NCI-H2081 (cell line): ENCODE results near the gene PTPRF.
"Not testable (repeated sequence)": the region's sequence is repeated elsewhere in the genome, so short reads cannot be mapped to it uniquely, and the experiment has no call there.

ENCODE experiments used
- DNase-seq, 2 experiments: peaks; one replicate each; lab custom pipeline; 2025; lab: John Stamatoyannopoulos, UW

The PTPRF gene

GRCh38 chr1:43530483-43531106, at the start of gene PTPRF:
Gene PTPRF, plus strand, starts transcription at chr1:43530883. Its CDS starts 14,193 bp downstream, at chr1:43545076.
- peak; percentile 62 to 69 for DNase-seq

DNA sequence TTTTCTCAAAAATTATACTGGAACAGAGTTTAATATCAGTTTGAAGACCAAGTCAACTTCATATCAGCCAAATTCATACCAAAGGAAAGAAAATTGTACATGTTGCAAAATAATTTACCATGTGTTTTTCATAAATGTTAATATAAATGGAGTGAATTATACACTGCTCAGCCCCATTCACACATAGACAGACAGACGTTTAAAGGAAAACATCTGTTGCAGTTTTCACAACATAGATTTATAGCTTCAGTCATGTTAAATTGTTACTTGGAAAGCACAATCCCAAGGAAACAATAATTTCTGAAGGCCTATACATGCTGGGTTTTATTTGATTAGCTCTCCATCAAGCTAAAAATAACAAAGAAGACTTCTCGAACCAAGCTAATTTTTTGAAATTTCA, 49.2 kb upstream of the PTPRF start:
- no peak for DNase-seq

- no peak for DNase-seq
These were observed 48.5 kb upstream of the PTPRF start for GRCh38 chr1:43482215-43482614.

- DNase-seq, result no peak
These were observed 46.3 kb upstream of the PTPRF start for GRCh38 chr1:43484367-43484766.

GRCh38 chr1:43488165-43488564, 42.5 kb upstream of the PTPRF start:
- no peak for DNase-seq

DNA sequence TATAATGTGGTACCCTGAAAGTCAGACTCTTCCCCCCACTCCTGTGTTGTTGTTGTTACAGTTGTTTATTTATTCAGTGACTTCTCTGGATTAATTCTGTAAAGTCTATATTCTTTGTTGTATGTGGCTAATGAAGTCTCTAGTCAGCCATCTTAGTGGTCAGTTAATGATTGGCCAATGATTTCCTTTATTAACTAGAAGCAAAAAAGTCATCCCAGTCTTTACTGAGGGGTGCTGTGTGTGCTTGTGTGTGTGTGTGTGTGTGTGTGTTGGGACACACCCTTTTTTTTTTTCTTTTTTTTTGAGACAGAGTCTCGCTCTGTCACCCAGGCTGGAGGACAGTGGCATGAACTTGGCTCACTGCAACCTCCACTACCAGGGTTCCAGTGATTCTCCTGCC, 39.6 kb upstream of the PTPRF start:
- DNase-seq, result no peak

DNA sequence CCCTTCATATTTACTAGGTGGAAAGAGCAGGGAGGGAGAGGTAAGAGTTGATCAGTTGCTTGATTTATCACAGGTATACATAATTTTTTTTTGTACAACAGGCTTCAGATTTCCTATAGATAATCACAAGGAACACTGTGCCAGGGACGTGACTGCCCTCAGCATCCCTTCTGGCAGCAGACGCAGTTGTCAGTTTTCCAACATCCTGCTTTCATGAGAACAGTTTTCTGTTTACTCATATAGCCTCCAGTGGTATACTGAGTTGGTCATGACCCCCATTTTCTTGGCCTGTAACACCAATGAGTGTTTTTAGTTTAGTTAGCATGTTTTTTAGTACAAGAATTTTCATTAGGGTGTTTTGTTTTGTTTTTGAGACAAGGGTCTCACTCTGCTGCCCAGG, 37.9 kb upstream of the PTPRF start:
- DNase-seq, result no peak

DNA sequence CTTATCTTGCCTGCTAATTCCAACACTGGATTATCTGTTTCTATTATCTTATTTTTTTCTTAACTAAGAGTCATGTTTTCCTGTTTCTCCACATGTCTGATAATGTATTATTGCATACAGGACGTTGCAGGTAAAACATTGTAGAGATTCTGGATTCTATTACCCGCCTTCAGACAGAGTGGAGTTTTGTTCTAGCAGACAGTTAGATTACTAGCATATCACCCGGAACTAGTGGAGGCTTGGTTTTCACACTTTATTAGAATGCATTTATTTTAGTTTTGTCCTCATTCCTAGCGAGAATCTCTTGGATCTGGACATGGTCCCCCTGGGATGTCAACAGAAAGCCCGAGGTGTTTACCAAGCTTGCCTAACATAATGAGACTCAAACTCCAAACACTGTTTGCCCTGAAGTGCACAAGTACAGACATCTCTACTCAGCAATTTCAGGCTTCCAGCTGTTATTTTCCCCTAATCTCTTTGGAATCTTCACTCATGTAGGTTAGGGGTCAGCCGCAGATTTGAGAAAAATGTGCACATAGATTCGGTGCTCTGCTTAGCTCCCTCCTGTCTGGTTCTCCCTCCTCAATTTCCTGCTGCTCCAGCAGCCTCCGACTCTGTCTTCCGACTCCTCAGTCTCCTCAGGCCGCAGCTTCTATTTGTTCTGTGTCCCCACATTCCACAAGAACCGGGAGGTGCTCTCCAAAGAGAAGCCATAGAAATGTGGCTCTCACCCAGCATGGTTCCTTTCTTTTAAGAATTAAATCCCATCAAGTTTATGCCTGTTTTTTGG, 36.8 kb upstream of the PTPRF start:
- DNase-seq, result no peak

DNA sequence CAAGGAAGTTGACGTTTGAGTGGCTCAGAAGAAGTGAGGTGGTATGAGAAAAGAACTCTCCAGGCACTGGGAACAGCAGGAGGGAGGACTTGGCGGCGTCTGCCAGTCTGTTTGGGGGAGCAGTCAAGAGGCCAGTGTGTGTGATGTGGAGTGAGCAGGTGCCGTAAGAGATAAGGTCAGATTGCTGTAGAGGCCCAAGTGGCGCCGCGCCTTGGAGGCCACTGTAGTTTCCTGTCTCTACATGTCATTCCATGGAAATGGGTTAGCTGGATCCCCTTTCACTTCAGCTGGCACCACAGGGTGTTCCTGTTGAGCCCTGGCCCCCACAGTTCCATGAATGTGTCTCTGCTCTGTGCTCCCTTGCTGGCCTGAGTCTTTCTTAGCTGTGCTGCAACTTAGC, 35.5 kb upstream of the PTPRF start:
- no peak for DNase-seq

GRCh38 chr1:43499898-43500297, 30.8 kb upstream of the PTPRF start:
- no peak for DNase-seq

GRCh38 chr1:43501806-43502205, 28.9 kb upstream of the PTPRF start:
- not testable (repeated sequence) for DNase-seq

- DNase-seq, result no peak
These were observed 27.1 kb upstream of the PTPRF start for GRCh38 chr1:43503534-43503933.

DNA sequence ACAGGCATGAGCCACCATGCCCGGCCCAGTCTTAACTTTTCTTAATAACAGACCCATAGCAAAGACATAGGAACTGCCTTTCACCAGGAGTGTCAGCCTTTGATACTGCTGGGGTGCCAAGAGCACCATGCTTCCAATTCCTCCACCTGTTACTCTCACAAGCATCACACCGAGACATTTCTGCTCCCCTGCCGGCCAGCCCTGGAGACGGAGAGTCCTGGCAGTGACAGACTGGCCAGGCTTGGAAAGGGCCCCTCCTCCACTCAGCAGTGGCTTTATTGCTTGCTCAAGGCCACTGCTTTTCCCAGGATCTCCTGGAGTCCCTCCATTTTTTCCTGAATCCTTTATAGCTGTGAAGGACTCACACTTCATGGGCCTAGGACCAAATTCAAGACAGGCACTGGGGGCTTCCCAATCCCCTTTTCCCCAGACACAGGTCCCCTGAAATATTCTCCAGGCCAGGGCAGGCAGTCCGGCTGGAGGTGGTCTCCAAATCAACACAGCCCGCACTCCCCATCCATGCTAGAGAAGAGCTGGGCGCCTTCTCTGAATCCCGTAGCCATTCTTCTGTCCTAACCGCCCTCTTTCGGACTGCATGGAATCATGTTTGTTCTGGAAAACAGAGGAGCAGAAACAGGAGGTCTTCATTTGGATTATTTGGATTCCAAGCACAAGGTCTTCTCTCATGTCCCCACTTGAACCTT, 25.5 kb upstream of the PTPRF start:
- DNase-seq, result no peak

GRCh38 chr1:43506233-43506632, 24.4 kb upstream of the PTPRF start:
- no peak for DNase-seq

DNA sequence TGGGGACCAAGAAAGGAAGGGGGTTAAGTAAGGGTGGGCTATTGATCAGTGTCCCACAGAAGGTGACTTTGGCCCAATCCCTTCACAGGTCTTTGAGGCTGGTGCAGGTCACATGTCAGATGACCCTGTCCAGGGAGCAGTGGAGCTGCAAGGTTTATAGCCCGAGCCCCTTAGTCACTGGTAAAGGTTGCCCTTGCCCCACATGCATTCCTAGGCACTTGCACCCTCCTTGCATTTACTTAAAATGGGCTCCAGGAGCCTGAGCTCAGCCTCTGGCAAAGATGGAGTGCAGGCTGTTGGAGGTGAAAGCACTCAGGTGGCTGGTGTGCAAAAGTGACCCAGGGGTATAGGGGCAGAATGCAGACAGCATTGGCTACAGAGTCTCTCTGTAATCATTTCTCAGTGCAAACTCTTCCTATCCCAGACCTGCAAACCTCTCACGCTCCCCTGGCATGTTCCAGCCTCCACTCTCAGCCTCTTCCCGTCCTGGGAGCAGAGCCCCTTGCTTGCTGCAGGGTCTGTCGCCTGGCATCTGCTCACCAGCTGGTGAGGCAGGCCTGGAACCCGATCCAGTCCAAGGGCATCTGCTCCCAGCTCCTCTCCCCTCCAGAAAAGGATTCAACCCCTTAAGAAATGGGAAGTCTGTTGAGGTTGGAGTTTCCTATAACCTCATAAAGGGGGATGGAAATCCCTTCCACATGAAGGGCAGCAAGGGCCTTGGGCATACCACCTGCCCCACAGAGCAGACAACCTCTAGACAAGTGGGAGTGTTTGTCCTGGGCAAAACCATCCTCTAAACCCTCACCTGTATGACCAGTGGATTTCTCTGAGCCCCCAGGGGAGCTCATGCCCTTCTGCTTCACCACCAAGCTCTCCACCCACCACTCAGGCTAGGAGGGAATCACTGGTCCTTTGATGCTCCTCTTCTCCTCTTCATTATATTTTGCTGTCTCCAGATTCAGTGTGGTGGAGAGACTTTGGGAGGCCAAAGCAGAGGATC, 23.1 kb upstream of the PTPRF start:
- no peak for DNase-seq

DNA sequence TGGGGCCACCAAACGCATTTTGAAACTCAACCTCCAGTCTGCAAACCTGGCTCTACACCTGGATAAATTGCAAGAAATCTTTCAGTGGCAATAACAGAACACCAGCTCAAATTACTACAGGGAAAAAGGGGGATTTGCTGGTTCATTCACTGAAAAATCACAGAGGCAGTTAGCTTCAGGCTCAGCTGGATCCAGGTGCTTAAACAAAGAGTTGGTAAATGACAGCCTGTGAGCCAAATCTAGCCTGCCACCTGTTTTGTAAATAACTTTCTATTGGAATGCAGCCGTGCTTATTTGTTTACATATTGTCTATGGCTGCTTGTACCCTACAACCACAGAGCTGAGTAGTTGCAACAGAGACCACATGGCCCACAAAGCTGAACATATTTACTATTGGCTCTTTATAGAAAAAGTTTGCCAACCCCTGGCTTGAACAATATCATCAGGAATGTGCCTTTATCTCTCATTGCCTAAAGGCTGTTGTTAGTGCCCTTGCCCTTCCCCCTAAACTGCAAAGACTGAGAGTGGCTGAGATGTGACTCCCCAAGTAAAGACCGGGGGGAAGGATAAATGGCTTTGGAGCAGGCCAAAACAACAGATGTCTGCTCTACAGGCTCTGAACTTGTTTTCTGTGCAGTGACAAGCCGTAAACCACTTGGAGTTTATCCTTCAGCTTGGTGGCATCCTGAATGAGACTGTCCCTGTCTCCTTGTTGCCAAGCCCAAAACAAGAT, 21.5 kb upstream of the PTPRF start:
- no peak for DNase-seq

DNA sequence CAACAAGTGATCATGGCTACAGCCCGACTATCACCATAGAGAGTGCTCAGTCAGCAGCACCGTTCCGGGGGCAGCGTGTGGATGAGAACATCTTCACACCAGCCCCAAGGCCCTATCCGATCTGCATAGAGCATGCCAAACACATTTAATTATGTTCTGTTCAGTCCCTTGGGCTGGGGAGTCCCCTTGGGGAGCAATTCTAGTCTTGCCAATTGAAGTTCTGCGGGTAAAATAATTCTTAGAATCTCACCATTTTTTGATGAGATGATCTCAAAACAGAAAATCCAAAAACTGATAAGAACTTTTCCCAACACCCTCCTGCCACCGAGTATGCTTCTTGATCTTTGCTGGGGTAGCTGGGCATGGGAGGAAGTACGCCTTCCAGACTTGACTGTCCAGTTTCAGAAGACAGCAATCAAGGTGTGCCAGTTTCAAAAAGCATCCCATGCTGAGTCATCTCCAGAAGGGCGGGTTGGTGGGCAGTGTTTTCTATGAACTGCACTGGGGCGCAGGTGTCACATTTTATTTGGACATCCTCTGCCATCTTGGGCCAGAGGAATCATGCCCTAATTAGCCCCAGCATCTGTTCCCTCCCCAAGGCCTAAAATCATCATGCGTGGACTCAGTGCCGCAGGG, 20.8 kb upstream of the PTPRF start:
- DNase-seq, result no peak

DNA sequence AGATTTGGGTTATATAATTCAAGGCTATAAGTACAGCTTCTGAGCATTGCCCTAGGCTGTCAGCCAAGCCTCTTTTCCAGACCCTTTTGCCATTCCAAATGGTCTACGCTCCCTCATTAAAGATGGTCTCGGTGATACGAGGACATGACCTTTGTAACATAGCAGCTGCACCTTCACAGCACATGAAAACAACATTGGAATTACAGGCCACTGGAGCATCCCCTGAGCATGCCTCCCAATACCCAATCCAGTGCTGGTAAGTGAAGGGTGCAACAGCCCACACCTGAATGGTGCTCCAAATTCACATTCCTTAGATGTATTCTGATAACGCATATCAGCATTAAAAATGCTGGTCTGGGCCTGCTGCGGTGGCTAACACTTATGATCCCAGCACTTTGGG, 20.1 kb upstream of the PTPRF start:
- DNase-seq, result no peak

- DNase-seq, result no peak
These were observed 19.3 kb upstream of the PTPRF start for GRCh38 chr1:43511394-43511793.

GRCh38 chr1:43512133-43512532, 18.6 kb upstream of the PTPRF start:
- DNase-seq, result no peak

- DNase-seq, result no peak
These were observed 18.0 kb upstream of the PTPRF start for GRCh38 chr1:43512681-43513080.
